Fibroblast of skin of right quadriceps (primary cell): Measurements from ENCODE around the gene EFCAB7.

Experiments used
- DNase-seq: peaks from one replicate; pipeline ENCODE4 v3.0.0-alpha.2; 2013

The EFCAB7 gene, protein sequence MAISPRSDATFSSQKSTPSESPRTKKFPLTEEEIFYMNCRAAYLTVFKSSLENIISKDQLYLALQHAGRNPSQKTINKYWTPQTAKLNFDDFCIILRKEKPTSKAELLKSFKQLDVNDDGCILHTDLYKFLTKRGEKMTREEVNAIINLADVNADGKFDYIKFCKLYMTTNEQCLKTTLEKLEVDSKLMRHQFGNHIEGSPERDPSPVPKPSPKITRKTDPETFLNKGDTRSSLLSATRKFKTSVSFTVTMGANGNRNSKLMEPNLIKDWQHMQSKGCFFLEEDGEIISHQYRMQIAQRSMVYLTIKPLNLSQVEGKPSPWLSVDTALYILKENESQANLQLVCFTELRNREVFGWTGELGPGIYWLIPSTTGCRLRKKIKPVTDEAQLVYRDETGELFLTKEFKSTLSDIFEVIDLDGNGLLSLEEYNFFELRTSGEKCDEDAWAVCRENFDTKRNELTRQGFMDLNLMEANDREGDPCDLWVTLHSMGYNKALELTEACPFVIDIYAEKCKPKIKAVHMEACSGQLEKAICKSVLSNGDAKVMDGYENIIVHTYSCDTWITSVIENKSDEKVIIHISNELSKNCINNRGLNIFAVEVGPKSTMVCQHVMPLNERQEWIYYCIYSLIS

DNA sequence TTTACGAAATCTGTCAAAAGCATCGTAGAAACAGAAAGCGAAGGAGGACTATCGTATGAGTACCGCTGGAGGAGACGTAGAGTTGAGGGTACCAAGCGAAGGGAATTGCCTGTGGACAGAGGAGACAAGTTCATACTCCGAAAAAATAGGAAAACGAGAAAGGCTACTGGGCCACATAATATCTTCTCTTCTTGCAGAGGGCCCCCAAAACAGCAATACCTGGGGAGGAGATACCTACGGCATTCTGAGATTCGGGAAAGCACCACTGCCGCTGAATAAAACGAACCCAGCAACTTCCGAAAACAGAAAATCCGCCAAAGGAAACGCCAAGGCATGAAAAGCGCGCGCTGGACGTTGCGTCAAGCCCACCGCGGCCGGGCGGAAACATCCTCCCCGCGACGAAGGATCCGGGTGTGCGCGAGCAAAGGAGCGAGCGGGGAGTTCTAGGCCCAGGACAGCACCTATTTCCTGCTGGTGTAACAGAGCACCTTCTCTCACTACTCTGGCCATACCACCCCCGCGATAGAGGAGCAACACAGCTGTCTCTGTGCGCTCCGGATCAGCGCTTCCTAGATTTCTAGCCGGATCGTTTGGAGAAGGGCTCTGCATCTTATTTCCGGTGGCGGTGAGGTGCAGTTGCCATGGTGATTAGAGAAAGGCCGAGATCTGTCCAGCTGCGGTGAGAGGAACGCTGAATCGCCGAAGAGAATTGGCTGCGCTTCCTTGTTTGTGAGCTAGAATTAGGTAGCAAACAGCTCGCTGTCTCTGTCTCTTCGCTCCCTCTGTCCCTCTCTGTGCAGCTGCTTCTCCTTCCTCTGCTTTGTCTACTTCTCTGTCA lies at the start of gene EFCAB7, which contains the start of gene ITGB3BP:
EFCAB7 (plus strand) TSS at position 635 of the 838 bp plus-strand sequence. CDS start 2,048 bp downstream, outside the sequence.
ITGB3BP (minus strand) TSS at position 335 of the 838 bp plus-strand sequence; CDS start at position 243, 92 bp downstream.
- peak; percentile 96 for DNase-seq

DNA sequence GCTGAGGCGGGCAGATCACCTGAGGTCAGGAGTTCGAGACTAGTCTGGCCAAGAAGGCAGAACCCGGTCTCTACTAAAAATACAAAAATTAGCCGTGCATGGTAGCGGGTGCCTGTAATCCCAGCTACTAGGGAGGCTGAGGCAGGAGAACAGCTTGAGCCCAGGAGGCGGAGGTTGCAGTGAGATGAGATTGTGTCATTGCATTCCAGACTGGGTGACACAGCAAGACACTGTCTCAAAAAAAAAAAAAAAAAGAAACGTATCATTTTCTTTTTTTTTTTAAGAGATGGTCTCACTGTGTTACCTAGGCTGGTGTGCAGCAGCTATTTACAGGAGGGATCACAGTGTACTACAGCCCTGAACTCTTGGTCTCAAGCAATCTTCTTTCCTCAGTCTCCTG lies 47.6 kb upstream of the EFCAB7 start:
- DNase-seq, result peak; percentile 5

DNA sequence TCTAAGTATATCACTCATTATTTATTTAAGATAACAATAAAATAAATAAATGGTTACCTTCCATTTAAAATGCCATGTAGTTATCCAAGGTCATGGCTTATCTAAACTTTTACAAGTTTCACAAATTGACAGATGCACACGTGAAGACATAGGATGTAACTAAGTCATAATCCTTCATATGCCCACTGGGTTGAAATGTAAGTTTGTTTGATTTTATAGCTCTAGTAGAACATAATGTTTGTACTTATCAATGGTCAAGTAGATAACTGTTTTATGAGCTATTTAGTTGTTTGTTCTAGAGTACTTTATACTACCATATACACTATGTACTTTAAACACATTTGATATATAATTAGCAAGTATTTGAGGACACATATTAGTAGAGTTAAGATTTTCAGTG lies 43.3 kb upstream of the EFCAB7 start:
- no peak for DNase-seq

DNA sequence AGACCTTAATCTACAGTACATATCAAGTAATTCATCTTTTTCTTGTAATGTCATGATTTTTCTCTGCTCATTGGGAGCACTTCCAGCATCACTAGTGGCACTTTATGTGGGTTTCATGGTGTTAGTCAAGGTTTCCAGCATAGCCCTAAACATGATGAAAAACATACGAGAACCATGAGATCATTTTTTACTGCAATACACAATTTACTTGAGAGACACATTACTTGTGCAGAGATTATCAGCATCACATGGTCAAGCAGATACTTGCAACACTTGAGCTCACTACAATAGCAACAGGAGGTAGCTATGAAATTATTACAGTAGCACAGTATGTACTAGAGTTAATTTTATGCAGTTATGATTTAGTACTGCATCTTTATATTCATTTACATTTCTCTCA lies 36.7 kb upstream of the EFCAB7 start:
- no peak for DNase-seq

DNA sequence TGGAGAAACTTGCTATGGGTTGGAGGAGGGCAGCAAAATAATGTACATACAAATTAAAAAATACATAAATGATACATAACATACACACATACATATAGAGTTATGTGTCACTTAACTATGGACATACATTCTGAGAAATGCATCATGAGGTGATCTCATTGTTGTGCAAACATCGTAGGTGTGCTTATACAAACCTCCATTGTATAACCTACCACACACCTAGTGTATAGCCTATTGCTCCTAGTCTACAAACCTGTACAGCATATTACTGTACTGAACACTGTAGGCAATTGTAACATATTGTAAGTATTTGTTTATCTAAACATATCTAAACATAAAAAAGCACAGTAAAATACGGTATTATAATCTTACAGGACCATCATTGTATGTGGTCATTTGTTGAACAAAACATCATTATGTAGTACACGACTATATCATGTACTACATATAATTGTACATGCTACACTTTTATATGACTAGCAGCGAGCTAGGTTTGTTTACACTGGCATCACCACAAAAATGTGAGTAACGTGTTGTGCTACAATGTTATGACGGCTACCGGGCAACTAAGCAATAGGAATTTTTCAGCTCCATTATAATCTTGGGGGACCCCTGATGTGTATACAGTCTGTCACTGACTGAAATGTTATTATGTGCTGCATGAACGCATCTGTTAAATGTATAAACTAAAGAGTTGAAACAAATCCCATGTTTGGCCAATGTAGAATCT lies 35.8 kb upstream of the EFCAB7 start:
- peak; percentile 2 for DNase-seq

DNA sequence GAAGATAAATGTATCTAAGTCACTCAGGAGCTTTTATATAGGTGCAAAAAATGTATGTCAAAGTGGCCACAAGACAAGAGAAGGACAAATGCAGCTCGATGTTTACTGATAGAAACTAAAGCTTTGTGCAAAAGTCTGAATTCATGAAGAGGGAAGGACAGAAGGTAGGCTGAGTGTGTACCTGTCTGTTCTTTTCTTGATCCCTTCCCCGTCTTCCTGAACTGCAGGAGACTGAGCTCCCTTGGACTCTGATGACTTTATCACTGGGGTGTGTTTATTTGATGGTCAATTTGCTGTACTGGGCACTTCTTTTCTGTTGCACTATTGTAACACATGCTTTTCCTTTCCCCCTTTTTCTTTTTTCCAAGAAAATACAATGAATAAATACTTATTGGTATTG lies 25.7 kb upstream of the EFCAB7 start:
- DNase-seq, result no peak

DNA sequence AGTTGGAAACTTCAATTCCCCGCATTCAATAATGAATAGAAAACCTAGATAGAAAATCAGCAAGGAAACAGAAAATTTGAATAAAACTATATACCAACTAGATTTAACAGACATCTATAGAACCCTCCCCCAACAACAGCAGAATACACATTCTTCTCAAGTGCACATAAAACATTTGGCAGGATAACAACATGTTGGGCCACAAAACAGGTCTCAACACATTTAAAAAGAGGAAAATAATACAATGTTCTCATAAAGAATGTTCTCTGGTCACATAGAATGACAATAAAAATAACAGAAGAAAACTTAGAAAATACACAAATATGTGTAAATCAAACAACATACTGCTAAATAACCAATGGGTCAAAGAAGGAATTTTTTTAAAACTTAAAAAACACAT lies 25.2 kb upstream of the EFCAB7 start:
- no peak for DNase-seq

DNA sequence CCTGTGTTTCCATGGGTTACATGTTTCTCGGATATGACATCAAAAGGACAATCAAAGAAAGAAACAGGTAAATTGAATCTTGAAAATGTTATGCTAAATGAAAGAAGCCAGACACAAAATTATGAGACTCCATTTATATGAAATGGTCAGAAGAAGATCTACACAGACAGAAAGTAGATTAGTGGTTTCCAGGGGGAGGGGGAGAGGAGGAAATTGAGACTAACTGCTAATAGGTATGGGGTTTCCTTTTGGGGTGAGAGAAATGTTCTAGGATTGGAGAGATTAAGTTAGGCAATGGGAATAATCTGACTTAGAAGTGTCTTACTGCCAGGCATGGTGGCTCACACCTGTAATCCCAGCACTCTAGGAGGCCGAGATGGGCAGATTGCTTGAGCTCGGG lies 22.1 kb upstream of the EFCAB7 start:
- DNase-seq, result no peak

DNA sequence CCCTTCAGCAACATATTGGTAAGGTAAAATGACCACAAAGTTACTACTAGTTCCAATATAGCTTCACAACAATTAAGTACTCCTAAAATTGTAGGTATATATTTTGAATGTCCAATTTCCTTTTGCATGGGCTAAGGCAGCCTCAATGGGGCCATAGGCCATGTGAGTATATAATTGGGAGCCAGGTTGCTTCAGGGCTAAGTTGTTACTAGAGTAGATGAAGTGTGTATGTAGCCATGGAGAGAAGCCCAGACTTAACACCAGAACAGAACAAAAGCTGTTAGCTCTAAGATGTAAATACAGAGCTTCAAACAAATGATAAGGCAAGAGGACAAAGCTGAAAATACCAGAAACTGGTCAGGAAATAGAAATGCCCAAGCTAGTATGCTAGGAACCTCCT lies 16.5 kb upstream of the EFCAB7 start:
- no peak for DNase-seq

DNA sequence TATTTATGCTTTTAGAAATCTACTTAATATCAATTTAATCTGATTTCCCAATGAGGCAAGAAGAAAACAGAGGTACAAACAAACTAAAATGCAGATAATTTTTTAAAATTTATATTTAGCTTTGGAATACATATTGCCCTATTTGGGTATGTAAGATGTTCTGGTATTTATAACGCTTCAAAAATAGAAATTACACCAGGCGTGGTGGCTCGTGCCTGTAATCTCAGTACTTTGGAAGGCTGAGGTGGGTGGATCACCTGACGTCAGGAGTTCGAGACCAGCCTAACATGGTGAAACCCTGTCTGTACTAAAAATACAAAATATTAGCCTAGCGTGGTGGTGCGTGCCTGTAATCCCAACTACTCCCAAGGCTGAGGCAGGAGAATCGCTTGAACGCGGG lies 13.6 kb upstream of the EFCAB7 start:
- DNase-seq, result no peak

DNA sequence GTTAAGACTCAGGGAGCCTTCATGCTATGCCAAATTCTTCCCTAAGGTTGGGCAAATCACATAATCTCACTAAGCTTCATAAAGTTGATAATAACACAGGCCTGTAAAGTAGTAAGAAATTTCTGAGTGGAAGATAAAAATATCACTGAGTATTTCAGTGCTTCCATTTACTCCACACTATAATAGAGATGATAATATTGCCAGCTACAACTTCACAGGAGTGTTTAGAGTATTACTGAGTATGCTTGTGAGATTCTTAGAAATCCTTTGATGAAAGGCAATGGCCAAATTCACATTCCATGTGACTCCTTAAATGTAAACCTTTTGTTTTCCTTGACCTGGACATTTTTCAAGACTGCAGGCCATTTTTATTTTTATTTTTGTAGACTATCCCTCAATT lies 10.7 kb upstream of the EFCAB7 start:
- DNase-seq, result no peak

DNA sequence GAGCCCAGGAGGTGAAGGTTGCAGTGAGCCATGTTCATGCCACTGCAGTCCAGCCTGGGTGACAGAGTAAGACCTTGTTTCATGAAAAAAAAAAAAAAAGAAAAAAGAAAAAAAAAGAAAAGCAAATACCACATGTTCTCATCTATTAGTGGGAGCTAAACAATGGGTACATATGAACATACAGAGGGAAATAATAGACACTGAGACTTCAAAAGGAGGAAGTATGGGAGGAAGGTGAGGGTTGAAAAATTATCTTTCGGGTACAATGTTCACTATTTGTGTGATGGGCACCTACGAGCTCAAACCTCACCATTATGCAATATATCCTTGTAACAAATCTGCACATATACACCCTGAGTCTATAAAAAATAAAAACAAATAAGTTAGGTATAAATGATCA lies 6.7 kb upstream of the EFCAB7 start:
- DNase-seq, result no peak

DNA sequence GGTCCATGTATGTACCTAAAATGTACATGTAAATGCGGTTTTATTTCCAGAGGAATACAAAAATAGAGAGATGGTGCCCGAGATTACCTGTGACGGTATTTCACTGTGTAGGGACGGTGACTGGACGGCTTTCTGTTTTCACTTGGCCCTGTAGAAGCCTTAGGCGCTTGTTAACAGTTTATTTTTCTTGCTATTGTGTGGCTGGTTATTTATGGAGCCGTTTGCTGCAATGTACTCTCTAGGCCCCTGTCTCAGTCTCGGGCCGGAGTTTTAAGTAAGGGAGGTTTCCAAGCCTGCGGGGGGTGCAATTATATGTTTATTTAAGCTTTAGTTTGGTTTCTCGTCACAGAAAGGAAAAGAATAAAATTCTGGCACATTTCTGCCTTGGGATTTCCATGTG lies 413 bp downstream of the EFCAB7 start:
- DNase-seq, result no peak

DNA sequence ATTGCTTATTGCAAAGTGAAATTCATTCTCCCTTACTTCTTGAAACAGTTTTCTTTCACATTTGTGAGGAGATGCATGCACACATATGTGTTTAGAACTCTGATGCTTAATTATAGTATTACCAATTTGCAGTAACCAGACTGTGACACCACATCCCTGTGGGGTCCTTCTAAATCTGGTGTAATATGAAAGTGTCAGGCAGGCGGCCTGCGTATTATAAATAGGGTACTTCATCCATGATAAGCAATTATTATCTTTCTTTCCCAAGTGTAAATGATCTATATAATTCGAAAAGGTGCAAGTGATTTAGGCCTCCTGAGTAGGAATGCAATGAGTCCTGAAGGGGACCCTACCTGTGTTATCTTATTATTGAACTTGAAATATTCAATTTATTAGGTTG lies 876 bp downstream of the EFCAB7 start:
- no peak for DNase-seq

DNA sequence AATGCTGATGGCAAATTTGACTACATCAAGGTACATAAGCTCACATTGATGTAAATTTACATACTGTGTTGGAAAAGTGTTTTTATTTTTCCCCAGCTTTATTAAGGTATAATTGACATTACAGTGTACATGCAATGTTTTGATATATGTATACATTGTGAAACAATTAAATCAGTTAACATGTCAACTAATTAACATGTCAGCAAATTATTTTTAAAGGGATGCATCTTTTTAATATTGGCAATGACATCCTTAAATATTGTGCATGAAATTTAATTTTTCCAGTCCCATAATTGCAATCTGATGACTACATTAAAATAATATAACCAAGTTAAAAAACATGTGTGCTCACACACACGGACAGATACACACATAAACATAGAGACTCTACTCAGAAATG lies 9.4 kb downstream of the EFCAB7 start:
- DNase-seq, result no peak

DNA sequence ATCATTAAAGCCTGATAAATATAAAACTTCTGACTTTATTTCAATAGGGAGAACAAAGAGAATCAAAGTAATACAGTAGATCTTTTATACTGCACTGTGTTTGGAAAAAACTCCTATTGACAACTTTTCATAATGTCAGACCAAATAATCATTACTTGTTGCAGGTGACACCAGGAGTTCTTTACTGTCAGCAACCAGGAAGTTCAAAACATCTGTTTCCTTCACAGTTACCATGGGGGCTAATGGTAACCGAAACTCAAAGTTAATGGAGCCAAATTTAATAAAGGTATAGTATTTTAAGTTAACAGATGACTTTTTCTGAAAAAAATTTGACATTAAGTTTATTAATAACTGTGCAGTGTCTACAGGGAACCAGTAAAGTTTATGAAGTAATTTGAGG lies 10.6 kb downstream of the EFCAB7 start:
- no peak for DNase-seq

DNA sequence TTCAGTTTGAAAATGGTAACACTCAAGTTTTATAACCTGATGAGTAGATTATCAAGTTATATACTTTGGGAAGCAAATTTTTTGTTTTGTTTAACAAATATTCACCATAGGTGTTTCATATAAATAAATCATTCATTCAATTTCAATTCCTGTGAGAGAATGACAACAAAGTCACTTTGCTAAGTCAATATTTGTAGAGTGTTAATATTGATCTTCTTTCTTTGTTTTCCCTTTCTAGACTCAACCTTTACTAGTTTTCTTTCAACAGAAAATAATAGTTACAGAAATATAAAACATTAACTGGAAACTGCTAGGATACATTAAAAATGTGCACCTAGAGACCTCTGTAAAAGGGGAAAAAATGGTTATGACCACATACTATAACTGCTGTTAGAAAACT lies 11.1 kb downstream of the EFCAB7 start:
- no peak for DNase-seq

DNA sequence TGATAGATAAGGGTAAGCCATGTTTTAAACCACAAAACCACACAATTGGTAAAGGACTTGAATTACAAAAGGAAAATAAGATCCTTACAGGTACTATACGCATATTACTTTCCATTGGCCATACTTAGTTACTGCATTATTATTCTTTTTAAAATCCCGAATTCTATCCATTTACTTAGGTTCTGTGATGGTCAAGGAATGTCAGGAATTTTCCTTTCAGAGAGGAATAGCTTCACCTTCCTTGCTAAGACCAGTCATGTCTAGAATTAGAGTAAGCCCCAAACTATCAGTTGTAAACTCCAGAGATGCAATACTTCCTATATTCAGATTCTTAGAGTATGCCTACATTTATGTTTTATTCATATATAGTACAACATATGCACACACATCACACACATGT lies 13.7 kb downstream of the EFCAB7 start:
- no peak for DNase-seq

DNA sequence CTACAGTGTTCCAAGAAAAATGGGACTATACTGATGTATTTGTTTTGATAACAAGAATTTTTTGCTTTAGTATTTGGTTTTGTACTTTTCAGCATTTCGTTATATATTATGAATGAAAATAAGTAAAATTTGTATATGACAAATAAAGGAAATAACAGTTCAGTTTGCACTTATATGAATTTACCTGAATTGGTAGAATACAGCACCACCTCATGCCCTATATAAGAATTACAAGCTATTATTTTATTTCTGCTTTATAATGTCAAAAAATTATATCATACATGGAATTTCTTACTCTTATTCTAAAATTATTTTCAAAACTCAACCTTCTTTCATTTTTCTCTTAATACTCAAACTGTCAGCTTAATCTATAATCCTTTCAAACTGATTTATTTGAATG lies 14.6 kb downstream of the EFCAB7 start:
- DNase-seq, result no peak

DNA sequence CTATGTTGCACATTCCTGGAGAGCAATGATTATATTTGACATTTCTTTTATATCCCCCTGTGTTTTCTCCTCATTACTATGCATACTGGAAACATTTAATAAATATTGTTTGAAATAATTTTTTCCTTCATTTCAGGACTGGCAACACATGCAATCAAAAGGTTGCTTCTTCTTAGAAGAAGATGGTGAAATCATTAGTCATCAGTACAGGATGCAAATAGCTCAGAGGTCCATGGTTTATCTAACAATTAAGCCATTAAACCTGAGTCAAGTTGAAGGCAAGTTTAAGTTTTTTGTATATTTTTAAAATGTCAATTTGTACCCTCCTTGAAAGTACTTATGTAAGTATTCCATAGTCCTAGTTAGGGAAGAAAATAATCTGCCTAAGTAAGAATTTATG lies 22.5 kb downstream of the EFCAB7 start:
- peak; percentile 35 for DNase-seq

DNA sequence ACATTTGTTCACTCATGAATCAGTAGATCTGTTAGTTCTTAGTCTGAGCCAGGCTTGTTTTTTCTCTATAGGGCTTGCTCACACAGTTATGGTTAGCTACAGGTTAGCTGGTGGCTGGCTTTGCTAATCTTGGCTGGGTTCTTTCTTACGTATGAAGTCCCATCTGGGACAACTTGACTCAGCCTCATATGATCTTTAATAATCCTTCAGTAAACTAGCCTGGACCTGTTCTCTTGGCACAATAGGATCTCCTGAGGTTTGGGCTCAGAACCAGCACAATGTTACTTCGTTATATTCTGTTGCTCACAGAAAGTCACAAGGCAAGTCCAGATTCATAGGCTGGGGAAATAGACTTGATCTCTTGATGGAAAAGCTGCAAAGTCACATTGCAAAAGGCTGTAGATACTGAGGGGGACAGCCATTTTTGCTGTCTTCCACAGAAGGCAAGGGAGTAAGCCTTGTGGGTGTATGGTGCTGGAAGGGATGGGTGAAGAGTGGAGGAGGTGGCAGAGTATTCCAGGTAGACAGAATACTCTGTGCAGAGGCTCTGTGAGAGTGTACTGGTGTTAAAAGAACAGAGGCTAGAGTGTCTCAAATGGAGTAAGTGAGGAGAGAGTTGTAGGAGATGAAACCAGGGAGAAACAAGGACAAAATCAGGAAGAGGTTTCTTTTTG lies 24.4 kb downstream of the EFCAB7 start:
- peak; percentile 44 for DNase-seq

DNA sequence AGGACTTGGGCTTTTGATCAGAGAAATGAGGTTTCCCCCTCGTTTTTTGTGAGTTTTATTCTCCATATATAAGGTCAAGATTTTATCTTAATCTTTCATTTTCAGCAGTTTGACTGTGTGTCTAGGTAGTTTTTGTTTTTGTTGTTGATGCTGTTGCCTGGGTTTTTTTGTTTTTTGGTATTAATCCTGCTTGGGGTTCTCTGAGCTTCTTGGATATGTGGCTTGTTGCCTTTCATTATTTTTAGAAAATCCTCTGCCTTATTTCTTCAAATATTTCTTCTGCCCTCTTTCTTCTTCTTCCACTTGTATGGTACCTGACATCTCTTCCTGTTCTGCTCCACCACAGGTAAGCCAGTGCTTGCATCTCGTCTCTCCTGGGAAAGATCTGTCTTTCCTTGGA lies 25.0 kb downstream of the EFCAB7 start:
- DNase-seq, result no peak
